K562 (cell line): Measurements from ENCODE around the gene RPL27A. TPM values are rescaled to one million over a fixed set of nuclear protein-coding genes. Genes with fewer than 3 reads are reported as not detected.

ENCODE experiments used
- ARID2 ChIP-seq: fragments of 450-650 bp; IDR thresholded peaks from 2 replicates; pipeline ENCODE4 v1.6.1; 2017; ENCODE audit warnings: antibody characterized with exemption, mild to moderate bottlenecking
- ATF7 ChIP-seq: fragments of 450-650 bp; IDR thresholded peaks from 2 replicates; pipeline ENCODE4 v1.7.1; 2014; ENCODE audit warnings: mild to moderate bottlenecking, moderate library complexity
- CEBPZ ChIP-seq: fragments of 150-350 bp; IDR thresholded peaks from 2 replicates; pipeline ENCODE4 v1.6.1; 2014; ENCODE audit warnings: low read depth, mild to moderate bottlenecking, low read length, borderline replicate concordance
- CHCHD3 ChIP-seq: fragments of 250-450 bp; sonication (Bioruptor Pico); IDR thresholded peaks from 2 replicates; pipeline ENCODE4 v2.1.2; 2022; ENCODE audit warnings: mild to moderate bottlenecking
- E2F6 ChIP-seq, 2 experiments: IDR thresholded peaks; 2 replicates each; pipeline ENCODE4 v1.6.1; 2011; ENCODE audit warnings: borderline replicate concordance in 1 of 2, control low read depth in 1 of 2, low read depth in 1 of 2, low read length in 1 of 2, mild to moderate bottlenecking in 1 of 2, mixed read lengths in 1 of 2, moderate library complexity in 1 of 2; ENCODE audit not compliant: insufficient read depth in 1 of 2, insufficient read length in 1 of 2, poor library complexity in 1 of 2, severe bottlenecking in 1 of 2; ENCODE audit errors: extremely low read depth in 1 of 2
- GABPB2 ChIP-seq: fragments of 250-450 bp; sonication (Bioruptor Pico); conservative IDR thresholded peaks from 2 replicates; pipeline ENCODE4 v1.5.1; 2021; ENCODE audit warnings: mild to moderate bottlenecking
- HLTF ChIP-seq: fragments of 450-650 bp; IDR thresholded peaks from 2 replicates; pipeline ENCODE4 v1.6.1; 2016
- HMGN3 ChIP-seq: IDR thresholded peaks from 2 replicates; pipeline ENCODE4 v1.6.1; 2011; ENCODE audit warnings: borderline replicate concordance, low read depth, mild to moderate bottlenecking, mixed read lengths, low read length; ENCODE audit not compliant: insufficient read length; ENCODE audit errors: extremely low read depth
- PHF20 ChIP-seq: fragments of 450-650 bp; IDR thresholded peaks from 2 replicates; pipeline ENCODE4 v1.6.1; 2018; ENCODE audit not compliant: partially characterized antibody
- PHF8 ChIP-seq: fragments of 200-600 bp; sonication (generic); IDR thresholded peaks from 2 replicates; pipeline ENCODE4 v1.6.1; 2012; ENCODE audit warnings: mixed run types, mild to moderate bottlenecking, inconsistent platforms, low read length, moderate library complexity, borderline replicate concordance
- POLR2AphosphoS5 ChIP-seq: IDR thresholded peaks from 2 replicates; pipeline ENCODE4 v1.6.1; 2011; ENCODE audit warnings: mild to moderate bottlenecking, low read depth, low read length, moderate library complexity; ENCODE audit not compliant: control insufficient read depth, insufficient read depth
- STAG1 ChIP-seq: sonication (generic); formaldehyde crosslinking; IDR thresholded peaks from 2 replicates; pipeline ENCODE4 v1.5.0; 2020; ENCODE audit warnings: missing genetic modification reagents, borderline replicate concordance
- ZNF449 ChIP-seq: fragments of 250-450 bp; sonication (Bioruptor Pico); IDR thresholded peaks from 2 replicates; pipeline ENCODE4 v1.8.0; 2022; ENCODE audit warnings: moderate library complexity, mild to moderate bottlenecking, inconsistent platforms
- ZNF551 ChIP-seq: fragments of 250-450 bp; sonication (Bioruptor Pico); IDR thresholded peaks from 2 replicates; pipeline ENCODE4 v1.5.0; 2021; ENCODE audit warnings: mild to moderate bottlenecking, moderate library complexity
- ZNF740 ChIP-seq, 3 experiments: fragments of 200-800 bp in 1 of 3; sonication (Bioruptor generic) in 1 of 3; sonication (generic) in 1 of 3; formaldehyde crosslinking in 1 of 3; IDR thresholded peaks; 2 replicates each; pipeline versions ENCODE4 v1.6.1 to v1.8.0; 2016 to 2022; ENCODE audit warnings: mild to moderate bottlenecking in 2 of 3, missing compliant biosample characterization in 2 of 3, missing genetic modification characterization in 2 of 3, missing genetic modification reagents in 1 of 3
- polyA plus RNA-seq, 8 experiments: library from polyadenylated mRNA; depleted of rRNA in 4 of 8; stranded (reverse) in 5 of 8; unstranded in 3 of 8; fragments of >200 nt; fragmentation: Nextera tagmentation in 2 of 8; fragmentation: Illumina TruSeq in 1 of 8; extraction: Ambion mirVana in 2 of 8; extraction: Trizol in 1 of 8; gene quantifications; 2 replicates each; pipeline versions ENCODE4 v1.2.1 to v1.2.3, GENCODE V29; 2011 to 2014; ENCODE audit warnings: inconsistent platforms in 1 of 8, missing spikeins in 1 of 8
- total RNA-seq, 7 experiments: library from RNA; depleted of rRNA in 6 of 7; stranded (reverse); fragments of >200 nt in 6 of 7; fragmentation: Illumina TruSeq in 2 of 7; extraction: Trizol in 2 of 7; gene quantifications; 2 replicates each; pipeline versions ENCODE4 v1.2.1 to v1.2.3, GENCODE V29; 2011 to 2021; ENCODE audit warnings: low replicate concordance in 1 of 7
- TF ChIP-seq, protein P1 (sequence below): sonication (generic); formaldehyde crosslinking; IDR thresholded peaks from 2 replicates; pipeline ENCODE4 v1.8.1; 2023; ENCODE audit warnings: mild to moderate bottlenecking, missing genetic modification reagents, moderate library complexity

Gene RPL27A
- total and polyA plus RNA-seq, 9 of the 15 experiments (the other 6 are each of a cell fraction or from before 2014, with no cell fraction given) = 790 to 4,241 (median 2,267) TPM

DNA sequence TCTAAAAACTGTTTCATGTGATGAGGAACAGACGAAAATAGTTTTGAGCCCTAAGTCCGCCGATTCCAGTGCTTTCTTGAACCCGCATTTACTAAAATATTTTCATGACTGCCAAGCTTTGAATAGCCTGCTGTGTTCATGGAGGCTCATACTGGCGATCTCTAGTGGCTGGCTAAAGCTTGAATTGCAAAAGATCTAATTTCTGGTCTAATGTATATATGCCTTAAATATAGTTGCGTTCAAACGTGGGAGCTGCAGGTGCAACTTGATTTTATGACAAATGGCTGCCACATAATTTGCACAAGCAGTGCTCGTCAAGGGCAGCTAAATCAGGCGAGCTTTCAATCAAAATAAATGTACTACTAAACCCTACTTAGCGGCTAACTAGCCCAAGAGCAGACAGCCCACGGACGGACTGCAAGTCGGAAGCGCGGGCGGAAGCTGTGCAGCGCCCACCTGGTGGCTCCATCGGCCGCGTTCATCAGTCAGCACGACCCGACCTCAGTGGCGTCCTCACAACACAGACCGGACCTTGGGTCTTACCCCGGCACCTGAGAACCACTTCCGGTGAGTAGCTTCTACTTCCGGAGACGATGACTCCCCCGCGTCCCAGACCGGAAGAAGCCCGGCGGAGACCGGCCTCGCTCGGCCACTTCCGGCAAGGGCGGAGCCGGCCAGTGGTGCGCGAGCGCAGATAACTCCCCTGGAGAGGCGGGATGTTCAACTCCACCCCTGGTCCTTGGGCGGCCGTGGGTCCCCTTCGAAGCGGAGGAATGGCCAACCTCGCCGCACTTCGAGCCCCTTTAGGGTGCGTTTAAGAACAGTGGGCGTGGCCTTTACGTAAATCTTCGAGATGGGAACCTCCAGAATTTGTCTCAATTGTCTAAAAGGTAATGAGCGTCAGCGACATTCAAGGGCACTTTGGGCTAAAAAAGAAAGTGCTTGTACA, 6.1 kb downstream of the RPL27A start (continued):
- TF ChIP-seq CEBPZ (no peak), GABPB2 (no peak; the same call in 1 of the 2 replicates), E2F6 (IDR thresholded peaks at IDR 0.05; ENCODE audit: borderline replicate concordance in 1 of 2, extremely low read depth in 1 of 2, insufficient read depth in 1 of 2, insufficient read length in 1 of 2, low read depth in 1 of 2, low read length in 1 of 2, poor library complexity in 1 of 2, severe bottlenecking in 1 of 2) (peak; percentile 83 to 86), ZNF551 (CRISPR knock-in tag) (peak; percentile 62; the same call in 1 of the 2 replicates), STAG1 (no peak), HMGN3 (peak; percentile 98), ATF7 (peak; percentile 83), PHF8 (peak; percentile 66; the same call in 1 of the 2 replicates), CHCHD3 (CRISPR knock-in tag) (0 out of 2 replicates have a peak, but pooled peaks have one; percentile 4), ZNF740 (CRISPR knock-in tag; IDR thresholded peaks at IDR 0.05) (peak; percentile 51; the same call in 1 of the 2 replicates), ZNF740 (tag; IDR thresholded peaks at IDR 0.05) (no peak; a peak in 1 of 4 replicates), ZNF449 (CRISPR knock-in tag) (no peak), PHF20 (peak; percentile 87), HLTF (no peak), ARID2 (peak; percentile 54; the same call in 1 of the 2 replicates), POLR2AphosphoS5 (peak; percentile 96)
- TF ChIP-seq, protein P1, sequence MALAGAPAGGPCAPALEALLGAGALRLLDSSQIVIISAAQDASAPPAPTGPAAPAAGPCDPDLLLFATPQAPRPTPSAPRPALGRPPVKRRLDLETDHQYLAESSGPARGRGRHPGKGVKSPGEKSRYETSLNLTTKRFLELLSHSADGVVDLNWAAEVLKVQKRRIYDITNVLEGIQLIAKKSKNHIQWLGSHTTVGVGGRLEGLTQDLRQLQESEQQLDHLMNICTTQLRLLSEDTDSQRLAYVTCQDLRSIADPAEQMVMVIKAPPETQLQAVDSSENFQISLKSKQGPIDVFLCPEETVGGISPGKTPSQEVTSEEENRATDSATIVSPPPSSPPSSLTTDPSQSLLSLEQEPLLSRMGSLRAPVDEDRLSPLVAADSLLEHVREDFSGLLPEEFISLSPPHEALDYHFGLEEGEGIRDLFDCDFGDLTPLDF = peak; percentile 25; the same call in 1 of the 2 replicates
